ENCODE measurements around the gene CYP21A2.

Gene CYP21A2

DNA sequence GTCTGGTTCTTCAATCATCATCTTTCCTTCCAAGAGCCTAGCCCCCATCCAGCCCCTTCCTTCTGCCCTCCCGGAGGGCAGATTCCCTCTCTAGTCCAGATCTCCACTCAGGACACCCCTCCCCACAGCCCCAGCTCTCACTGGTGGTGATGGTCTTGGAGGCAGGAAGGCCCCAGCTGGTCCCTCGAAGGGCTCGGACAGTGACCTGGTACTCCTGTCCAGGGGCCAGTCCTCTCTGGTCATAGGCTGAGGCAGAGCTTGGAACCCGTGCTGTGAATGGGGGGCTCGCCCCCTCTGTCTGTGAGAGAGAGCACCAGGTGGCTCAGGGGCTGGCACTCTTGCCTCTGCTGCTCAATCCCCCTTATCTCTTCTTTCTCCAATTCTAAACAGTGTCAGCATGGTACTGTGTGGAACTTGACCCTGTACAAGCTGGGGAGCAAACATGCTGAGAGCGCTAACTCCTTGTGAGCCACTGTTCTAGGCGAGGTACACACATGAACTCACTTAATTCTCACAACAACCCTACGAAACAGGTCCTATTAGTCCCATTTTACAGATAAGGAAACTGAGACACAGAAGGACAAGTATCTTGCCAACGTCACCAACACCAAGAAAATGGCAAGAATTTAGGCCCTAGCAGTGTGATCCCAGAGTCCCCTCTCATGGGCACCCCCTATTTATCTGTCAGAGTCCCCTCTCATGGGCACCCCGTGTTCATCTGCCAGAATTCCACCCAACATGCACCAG, 51.0 kb downstream of the CYP21A2 start:
- peaks cover 3% of the 10 kb centered on the region for H3K27me3 ChIP-seq (replicated peaks; ENCODE audit: control insufficient read depth, insufficient read depth, low read length)
- no peak for DNase-seq (ENCODE audit: extremely low read depth, insufficient read length)
- no peaks in the 10 kb centered on the region for H3K36me3 ChIP-seq (ENCODE audit: control insufficient read depth, insufficient read depth, low read length)
- TF ChIP-seq, protein P1, sequence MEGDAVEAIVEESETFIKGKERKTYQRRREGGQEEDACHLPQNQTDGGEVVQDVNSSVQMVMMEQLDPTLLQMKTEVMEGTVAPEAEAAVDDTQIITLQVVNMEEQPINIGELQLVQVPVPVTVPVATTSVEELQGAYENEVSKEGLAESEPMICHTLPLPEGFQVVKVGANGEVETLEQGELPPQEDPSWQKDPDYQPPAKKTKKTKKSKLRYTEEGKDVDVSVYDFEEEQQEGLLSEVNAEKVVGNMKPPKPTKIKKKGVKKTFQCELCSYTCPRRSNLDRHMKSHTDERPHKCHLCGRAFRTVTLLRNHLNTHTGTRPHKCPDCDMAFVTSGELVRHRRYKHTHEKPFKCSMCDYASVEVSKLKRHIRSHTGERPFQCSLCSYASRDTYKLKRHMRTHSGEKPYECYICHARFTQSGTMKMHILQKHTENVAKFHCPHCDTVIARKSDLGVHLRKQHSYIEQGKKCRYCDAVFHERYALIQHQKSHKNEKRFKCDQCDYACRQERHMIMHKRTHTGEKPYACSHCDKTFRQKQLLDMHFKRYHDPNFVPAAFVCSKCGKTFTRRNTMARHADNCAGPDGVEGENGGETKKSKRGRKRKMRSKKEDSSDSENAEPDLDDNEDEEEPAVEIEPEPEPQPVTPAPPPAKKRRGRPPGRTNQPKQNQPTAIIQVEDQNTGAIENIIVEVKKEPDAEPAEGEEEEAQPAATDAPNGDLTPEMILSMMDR (IDR thresholded peaks at IDR 0.05; ENCODE audit: insufficient read depth, low read length, poor library complexity, severe bottlenecking): no peak
- no peak overlapping the region for H3K4me3 ChIP-seq (replicated peaks; ENCODE audit: low read depth, low read length)
